ENCODE data around the gene RPP14. TPM values are rescaled to one million over a fixed set of nuclear protein-coding genes. Genes with fewer than 3 reads are reported as not detected.

The RPP14 gene
- total and polyA plus RNA-seq, 2 donors (not counting 3 experiments of a cell fraction or from before 2014, with no cell fraction given) = 11.9 to 18.1 TPM

- no peak overlapping the region for H3K4me2 ChIP-seq (ENCODE audit: insufficient read depth, low read length)
- H3K4me3 ChIP-seq (replicated peaks in 1 of 3; ENCODE audit: insufficient read depth in 1 of 3, low read depth in 1 of 3, low read length in 3 of 3) = no peak overlapping the region
- POLR2A ChIA-PET = no interaction called here
- no peaks in the 10 kb centered on the region for H3K9me1 ChIP-seq (replicated peaks; ENCODE audit: control insufficient read depth, extremely low read depth, insufficient read depth, low read length)
- H3K79me2 ChIP-seq (ENCODE audit: control insufficient read depth, insufficient read depth, low read length) = no peaks in the 10 kb centered on the region
- H3K36me3 ChIP-seq (ENCODE audit: control insufficient read depth in 2 of 2, extremely low read depth in 1 of 2, insufficient read depth in 2 of 2, low read length in 2 of 2) = no peaks in the 10 kb centered on the region
- TF ChIP-seq JUN (IDR thresholded peaks at IDR 0.05; ENCODE audit: borderline replicate concordance, insufficient read depth, insufficient read length, low read depth) (no peak), GATA2 (IDR thresholded peaks at IDR 0.05; ENCODE audit: insufficient read depth, insufficient read length, low read depth, low read length) (no peak), MYC (IDR thresholded peaks at IDR 0.05; ENCODE audit: low read depth, low read length) (no peak), EZH2 (IDR thresholded peaks at IDR 0.05; ENCODE audit: borderline replicate concordance, low read depth, low read length, severe bottlenecking) (no peak), POLR2AphosphoS5 (IDR thresholded peaks at IDR 0.05; ENCODE audit: insufficient read depth, low read depth, low read length) (no peak)
- TF ChIP-seq, protein P1, sequence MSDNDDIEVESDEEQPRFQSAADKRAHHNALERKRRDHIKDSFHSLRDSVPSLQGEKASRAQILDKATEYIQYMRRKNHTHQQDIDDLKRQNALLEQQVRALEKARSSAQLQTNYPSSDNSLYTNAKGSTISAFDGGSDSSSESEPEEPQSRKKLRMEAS (IDR thresholded peaks at IDR 0.05; ENCODE audit: insufficient read depth, insufficient read length) = no peak
- TF ChIP-seq, protein P2, sequence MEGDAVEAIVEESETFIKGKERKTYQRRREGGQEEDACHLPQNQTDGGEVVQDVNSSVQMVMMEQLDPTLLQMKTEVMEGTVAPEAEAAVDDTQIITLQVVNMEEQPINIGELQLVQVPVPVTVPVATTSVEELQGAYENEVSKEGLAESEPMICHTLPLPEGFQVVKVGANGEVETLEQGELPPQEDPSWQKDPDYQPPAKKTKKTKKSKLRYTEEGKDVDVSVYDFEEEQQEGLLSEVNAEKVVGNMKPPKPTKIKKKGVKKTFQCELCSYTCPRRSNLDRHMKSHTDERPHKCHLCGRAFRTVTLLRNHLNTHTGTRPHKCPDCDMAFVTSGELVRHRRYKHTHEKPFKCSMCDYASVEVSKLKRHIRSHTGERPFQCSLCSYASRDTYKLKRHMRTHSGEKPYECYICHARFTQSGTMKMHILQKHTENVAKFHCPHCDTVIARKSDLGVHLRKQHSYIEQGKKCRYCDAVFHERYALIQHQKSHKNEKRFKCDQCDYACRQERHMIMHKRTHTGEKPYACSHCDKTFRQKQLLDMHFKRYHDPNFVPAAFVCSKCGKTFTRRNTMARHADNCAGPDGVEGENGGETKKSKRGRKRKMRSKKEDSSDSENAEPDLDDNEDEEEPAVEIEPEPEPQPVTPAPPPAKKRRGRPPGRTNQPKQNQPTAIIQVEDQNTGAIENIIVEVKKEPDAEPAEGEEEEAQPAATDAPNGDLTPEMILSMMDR (IDR thresholded peaks at IDR 0.05; ENCODE audit: extremely low read depth in 1 of 2, insufficient read depth in 1 of 2, low read depth in 1 of 2, low read length in 2 of 2) = no peak
- CTCF ChIA-PET = interaction anchor here (0.6 to 1.1 kb wide), 4 partner anchors 9 to 74 kb away, joined by 3 read pairs; no protein-coding TSS in a partner anchor
- DNase-seq (ENCODE audit: low read depth, low spot score) (no peak), FAIRE-seq (peak; percentile 15)
- no peak overlapping the region for H3K9ac ChIP-seq (replicated peaks; ENCODE audit: extremely low read depth, insufficient read depth, low read length)
- H3K27ac ChIP-seq (ENCODE audit: insufficient read depth, low read depth, low read length) = no peak overlapping the region
- intact Hi-C loops (cut with micrococcal nuclease) = no loop called here
- H3K9me3 ChIP-seq (replicated peaks; ENCODE audit: control insufficient read depth, insufficient read depth, low read length) = no peaks in the 10 kb centered on the region
- dilution Hi-C loops (cut with MboI; ENCODE audit: extremely low pct_ligation_motif_present, low sequenced_read_pairs) = no loop called here
- no peaks in the 10 kb centered on the region for H3K4me1 ChIP-seq (ENCODE audit: control insufficient read depth, extremely low read depth, insufficient read depth, low read length)
- BruUV-seq (replicated peaks) = no TSS peak
- H3K27me3 ChIP-seq (ENCODE audit: control insufficient read depth in 2 of 2, insufficient read depth in 2 of 2, low read length in 2 of 2) = no peaks in the 10 kb centered on the region
- H4K20me1 ChIP-seq (replicated peaks; ENCODE audit: control insufficient read depth, extremely low read depth, insufficient read depth, low read length) = no peaks in the 10 kb centered on the region
- no peak overlapping the region for H2AFZ ChIP-seq (ENCODE audit: low read depth, low read length)
Measured at GRCh38 chr3:58340594-58341244, 34.7 kb downstream of the RPP14 start.

Data from endothelial cell of umbilical vein (primary cell).